A673 (cell line): ENCODE data around the gene PSMG3. TPM values are rescaled to one million over a fixed set of nuclear protein-coding genes. Genes with fewer than 3 reads are reported as not detected.

ENCODE experiments used
- BruUV-seq: library from RNA; stranded (reverse); fragments of 400-500 nt; replicated peaks from 2 replicates; lab custom pipeline; 2021; lab: Mats Ljungman, UMichigan
- CTCF ChIA-PET: fragments of 300-600 bp; sonication (Branson Sonifier 250); formaldehyde crosslinking; loops from one replicate; lab custom pipeline; 2022; ENCODE audit warnings: antibody characterized with exemption; lab: Charles Lee
- POLR2A ChIA-PET: fragments of 300-600 bp; sonication (Branson Sonifier 250); formaldehyde crosslinking; loops from one replicate; lab custom pipeline; 2022; ENCODE audit warnings: antibody characterized with exemption; ENCODE audit not compliant: low non-redundant PET; lab: Charles Lee
- DNase-seq: peaks from one replicate; pipeline ENCODE4 v3.0.0-alpha.2; 2015; ENCODE audit warnings: low spot score
- H3K27ac ChIP-seq: fragments of 200-600 bp; sonication (generic); 2 replicates; pipeline ENCODE4 v1.5.1; 2016; ENCODE audit warnings: mixed run types, low read depth, mild to moderate bottlenecking, mixed read lengths, antibody characterized with exemption, low read length; ENCODE audit not compliant: poor library complexity, severe bottlenecking
- H3K27me3 ChIP-seq: fragments of 200-600 bp; sonication (generic); replicated peaks from 2 replicates; pipeline ENCODE4 v1.6.1; 2017; ENCODE audit warnings: mixed run types, low read depth, mild to moderate bottlenecking, mixed read lengths, antibody characterized with exemption, low read length; ENCODE audit not compliant: insufficient read depth, poor library complexity
- H3K36me3 ChIP-seq: fragments of 200-600 bp; sonication (generic); 2 replicates; pipeline ENCODE4 v1.6.1; 2016; ENCODE audit warnings: mixed run types, mild to moderate bottlenecking, mixed read lengths, antibody characterized with exemption, low read length; ENCODE audit not compliant: insufficient read depth, poor library complexity, severe bottlenecking
- H3K4me1 ChIP-seq: fragments of 200-600 bp; sonication (generic); 2 replicates; pipeline ENCODE4 v1.6.1; 2017; ENCODE audit warnings: mixed run types, mild to moderate bottlenecking, mixed read lengths, antibody characterized with exemption, low read length; ENCODE audit not compliant: insufficient read depth, poor library complexity, severe bottlenecking
- H3K4me3 ChIP-seq: fragments of 200-600 bp; sonication (generic); 2 replicates; pipeline ENCODE4 v1.5.1; 2016; ENCODE audit warnings: low read depth, mixed run types, mild to moderate bottlenecking, mixed read lengths, low read length; ENCODE audit not compliant: poor library complexity, severe bottlenecking
- H3K9me3 ChIP-seq: fragments of 200-600 bp; sonication (generic); 2 replicates; pipeline ENCODE4 v1.6.1; 2016; ENCODE audit warnings: mixed run types, low read depth, mild to moderate bottlenecking, mixed read lengths, antibody characterized with exemption, low read length; ENCODE audit not compliant: poor library complexity, severe bottlenecking
- EZH2 ChIP-seq: fragments of 200-600 bp; sonication (generic); IDR thresholded peaks from 2 replicates; pipeline ENCODE4 v1.6.1; 2017; ENCODE audit warnings: borderline replicate concordance, low read depth, mild to moderate bottlenecking, mixed read lengths, antibody characterized with exemption, low read length; ENCODE audit not compliant: poor library complexity, severe bottlenecking
- intact Hi-C: fragments of 100-400 bp; cut with micrococcal nuclease; formaldehyde crosslinking; loops from one replicate; pipeline ENCODE4 v1.10.0; 2022; ENCODE audit not compliant: unreplicated experiment
- total RNA-seq: library from RNA; stranded (reverse); gene quantifications from 2 replicates; pipeline ENCODE4 v1.2.3, GENCODE V29; 2021
- TF ChIP-seq, protein P1 (sequence below): fragments of 300-800, 200-600 bp; sonication (generic); conservative IDR thresholded peaks from 2 replicates; pipeline ENCODE4 v1.5.1; 2017; ENCODE audit warnings: low read depth, mild to moderate bottlenecking, antibody characterized with exemption, low read length, moderate library complexity, mixed read lengths

PSMG3 gene
- total RNA-seq, 1 experiment from 2014 or later: 54.9 TPM

DNA sequence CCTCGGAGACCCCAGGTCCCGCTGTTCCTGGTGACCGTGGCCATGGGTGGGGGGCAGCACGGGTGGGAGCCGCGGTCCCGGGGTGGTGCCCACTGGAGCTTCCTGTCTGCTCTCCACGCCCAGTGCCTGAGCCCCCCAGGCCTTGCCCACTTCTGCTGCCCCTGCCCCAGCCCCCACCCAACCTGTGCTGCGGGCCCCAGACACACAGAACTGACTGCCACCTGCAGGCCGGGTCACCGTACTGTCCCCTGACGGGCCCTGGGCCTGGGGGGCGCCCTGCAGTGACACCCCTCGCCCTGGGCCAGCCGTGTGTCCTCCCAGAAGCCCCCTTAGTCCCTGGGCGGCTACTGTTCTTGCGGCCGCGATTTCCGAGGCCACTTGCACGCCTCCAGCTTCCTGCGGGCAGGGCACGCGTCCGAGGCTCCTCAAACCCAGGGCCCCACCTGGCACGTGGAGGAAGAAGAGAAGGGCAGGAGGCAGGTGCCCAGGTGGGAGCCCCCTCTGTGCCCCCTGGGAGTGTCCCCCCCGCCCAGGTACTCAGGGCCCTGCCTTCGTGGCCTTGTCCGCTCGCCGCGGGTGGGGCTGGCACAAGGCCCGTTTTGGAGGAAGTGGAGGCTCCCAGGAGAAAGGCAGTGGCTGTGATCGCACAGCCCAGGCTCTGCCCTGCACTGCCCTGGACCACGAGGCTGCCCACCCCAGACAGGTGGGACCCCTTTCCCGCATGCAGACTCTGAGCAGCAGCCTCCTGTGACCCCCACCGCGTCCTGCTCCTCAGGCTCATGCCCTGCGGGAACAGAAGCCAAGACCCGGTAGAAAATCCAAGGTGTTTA is 24.2 kb downstream of the PSMG3 start:
- no peak overlapping the region for H3K27ac ChIP-seq
- no peaks in the 10 kb centered on the region for H3K9me3 ChIP-seq
- intact Hi-C loops: no loop called here
- no peak overlapping the region for H3K4me3 ChIP-seq
- no peaks in the 10 kb centered on the region for H3K27me3 ChIP-seq
- BruUV-seq: no TSS peak
- ChIA-PET POLR2A (no interaction called here), CTCF (no interaction called here)
- H3K36me3 ChIP-seq: peaks cover 2% of the 10 kb centered on the region
- TF ChIP-seq, protein P1, sequence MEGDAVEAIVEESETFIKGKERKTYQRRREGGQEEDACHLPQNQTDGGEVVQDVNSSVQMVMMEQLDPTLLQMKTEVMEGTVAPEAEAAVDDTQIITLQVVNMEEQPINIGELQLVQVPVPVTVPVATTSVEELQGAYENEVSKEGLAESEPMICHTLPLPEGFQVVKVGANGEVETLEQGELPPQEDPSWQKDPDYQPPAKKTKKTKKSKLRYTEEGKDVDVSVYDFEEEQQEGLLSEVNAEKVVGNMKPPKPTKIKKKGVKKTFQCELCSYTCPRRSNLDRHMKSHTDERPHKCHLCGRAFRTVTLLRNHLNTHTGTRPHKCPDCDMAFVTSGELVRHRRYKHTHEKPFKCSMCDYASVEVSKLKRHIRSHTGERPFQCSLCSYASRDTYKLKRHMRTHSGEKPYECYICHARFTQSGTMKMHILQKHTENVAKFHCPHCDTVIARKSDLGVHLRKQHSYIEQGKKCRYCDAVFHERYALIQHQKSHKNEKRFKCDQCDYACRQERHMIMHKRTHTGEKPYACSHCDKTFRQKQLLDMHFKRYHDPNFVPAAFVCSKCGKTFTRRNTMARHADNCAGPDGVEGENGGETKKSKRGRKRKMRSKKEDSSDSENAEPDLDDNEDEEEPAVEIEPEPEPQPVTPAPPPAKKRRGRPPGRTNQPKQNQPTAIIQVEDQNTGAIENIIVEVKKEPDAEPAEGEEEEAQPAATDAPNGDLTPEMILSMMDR: no peak
- no peak for TF ChIP-seq EZH2
- no peak for DNase-seq
- no peaks in the 10 kb centered on the region for H3K4me1 ChIP-seq

DNA sequence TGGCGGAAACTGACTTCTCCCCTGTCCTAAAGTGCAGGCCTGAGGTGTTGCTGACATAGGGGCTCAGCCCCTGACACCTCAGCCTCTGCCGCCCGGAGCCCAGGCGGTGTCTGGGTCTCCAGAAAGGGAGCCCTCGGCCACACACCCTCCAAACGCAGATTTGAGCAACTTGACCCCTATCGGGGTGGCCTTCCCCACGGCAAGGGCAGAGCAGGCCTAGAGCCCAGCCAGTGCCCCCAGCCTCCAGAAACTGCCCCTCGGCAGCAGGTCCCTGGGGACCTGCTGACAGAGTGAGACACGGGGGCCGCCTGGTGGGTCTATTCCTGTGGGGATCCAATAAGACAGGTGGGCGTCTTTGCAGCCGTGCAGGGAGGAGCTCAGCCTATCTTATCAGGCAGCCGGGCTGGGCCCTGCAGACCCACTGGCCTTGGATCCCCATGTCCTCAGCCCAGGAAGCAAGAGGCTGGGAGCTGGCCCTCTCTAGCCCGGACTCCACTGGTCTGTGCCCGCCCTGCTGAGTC is 24.9 kb downstream of the PSMG3 start:
- peaks cover 4% of the 10 kb centered on the region for H3K36me3 ChIP-seq
- BruUV-seq: no TSS peak
- H3K4me3 ChIP-seq: no peak overlapping the region
- TF ChIP-seq EZH2: no peak
- TF ChIP-seq, protein P1: no peak
- no peaks in the 10 kb centered on the region for H3K9me3 ChIP-seq
- intact Hi-C loops: no loop called here
- no peak for DNase-seq
- CTCF ChIA-PET: no interaction called here
- POLR2A ChIA-PET: no interaction called here
- no peaks in the 10 kb centered on the region for H3K4me1 ChIP-seq
- no peaks in the 10 kb centered on the region for H3K27me3 ChIP-seq
- H3K27ac ChIP-seq: no peak overlapping the region

DNA sequence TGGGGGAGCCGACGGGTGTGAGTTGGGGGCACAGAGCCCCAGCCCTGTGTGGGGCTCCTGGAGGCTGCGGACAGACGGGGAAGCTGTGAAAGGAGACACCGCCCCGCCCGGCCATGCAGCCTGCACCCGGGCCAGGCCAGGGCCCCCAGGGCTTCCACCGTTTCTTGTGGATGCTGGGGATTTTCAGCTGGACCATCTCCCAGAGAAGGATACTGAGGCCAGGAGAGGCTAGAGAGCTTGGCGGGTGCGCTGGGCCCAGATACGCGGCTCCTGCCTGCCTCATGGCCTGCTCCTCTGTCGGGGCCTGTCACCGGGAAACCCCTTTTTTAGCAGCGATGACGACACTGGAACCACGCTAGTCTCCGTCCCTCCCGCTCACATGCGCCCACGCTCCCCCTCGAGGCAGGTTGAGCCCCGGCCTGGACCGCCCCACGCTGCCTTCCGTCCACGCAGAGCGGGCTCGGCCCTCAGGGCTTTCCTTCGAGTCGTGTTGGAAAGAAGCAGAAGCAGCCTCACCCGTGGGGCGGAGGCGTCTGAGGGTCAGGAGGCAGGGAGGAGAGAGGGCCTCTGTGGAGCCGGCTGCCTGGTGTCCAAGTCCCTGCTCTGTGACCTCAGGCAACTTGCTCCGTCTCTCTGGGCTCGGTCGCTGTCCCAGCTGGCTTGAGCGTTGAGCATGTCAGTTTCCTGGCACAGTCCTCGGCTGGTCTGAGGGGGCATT is 25.5 kb downstream of the PSMG3 start:
- Histone ChIP-seq H3K27me3 (no peaks in the 10 kb centered on the region), H3K36me3 (peaks cover 4% of the 10 kb centered on the region), H3K9me3 (no peaks in the 10 kb centered on the region), H3K4me3 (no peak overlapping the region), H3K4me1 (no peaks in the 10 kb centered on the region), H3K27ac (no peak overlapping the region)
- intact Hi-C loops: no loop called here
- ChIA-PET POLR2A (no interaction called here), CTCF (no interaction called here)
- no peak for TF ChIP-seq EZH2
- TF ChIP-seq, protein P1: no peak
- BruUV-seq: no TSS peak
- DNase-seq: no peak
